Loucy (cell line): Measurements from ENCODE around the gene ASXL1.

Experiments
- H2AFZ ChIP-seq: fragments of 200-600 bp; sonication (generic); 2 replicates; pipeline ENCODE4 v1.6.0; 2016; ENCODE audit warnings: antibody characterized with exemption, mild to moderate bottlenecking, low read length, moderate library complexity
- H3F3A ChIP-seq: fragments of 200-600 bp; 2 replicates; pipeline ENCODE4 v1.6.0; 2016; ENCODE audit warnings: antibody characterized with exemption, low read depth, mild to moderate bottlenecking
- H3K27me3 ChIP-seq: fragments of 200-600 bp; sonication (generic); 2 replicates; pipeline ENCODE4 v1.6.1; 2014; ENCODE audit warnings: low read length, mild to moderate bottlenecking; ENCODE audit not compliant: insufficient read depth, poor library complexity, severe bottlenecking
- H3K36me3 ChIP-seq: fragments of 200-600 bp; sonication (generic); 2 replicates; pipeline ENCODE4 v1.6.1; 2016; ENCODE audit warnings: low read length; ENCODE audit not compliant: insufficient read depth
- H3K4me1 ChIP-seq: fragments of 200-600 bp; sonication (generic); 2 replicates; pipeline ENCODE4 v1.5.1; 2014; ENCODE audit warnings: low read length, mild to moderate bottlenecking; ENCODE audit not compliant: insufficient read depth, poor library complexity, severe bottlenecking
- H3K4me2 ChIP-seq: fragments of 200-600 bp; sonication (generic); 2 replicates; pipeline ENCODE4 v1.6.0; 2014; ENCODE audit warnings: antibody characterized with exemption, low read length, low read depth, mild to moderate bottlenecking; ENCODE audit not compliant: poor library complexity, severe bottlenecking
- H3K4me3 ChIP-seq: fragments of 200-600 bp; sonication (generic); 2 replicates; pipeline ENCODE4 v1.5.1; 2014; ENCODE audit warnings: low read length, mild to moderate bottlenecking, mixed read lengths; ENCODE audit not compliant: poor library complexity, severe bottlenecking
- H3K79me2 ChIP-seq: fragments of 200-600 bp; sonication (generic); 2 replicates; pipeline ENCODE4 v1.6.1; 2014; ENCODE audit warnings: low read length; ENCODE audit not compliant: insufficient read depth
- H3K9ac ChIP-seq: fragments of 200-600 bp; sonication (generic); 2 replicates; pipeline ENCODE4 v1.6.0; 2014; ENCODE audit warnings: mild to moderate bottlenecking, low read depth, low read length, moderate library complexity; ENCODE audit not compliant: poor library complexity, severe bottlenecking
- H3K9me2 ChIP-seq: fragments of 200-600 bp; sonication (generic); replicated peaks from 2 replicates; pipeline ENCODE4 v1.6.1; 2016; ENCODE audit warnings: low read depth, low read length, mixed read lengths
- H3K9me3 ChIP-seq: fragments of 200-600 bp; sonication (generic); 2 replicates; pipeline ENCODE4 v1.6.1; 2014; ENCODE audit warnings: mild to moderate bottlenecking, antibody characterized with exemption, low read length, low read depth; ENCODE audit not compliant: insufficient read depth
- H4K20me1 ChIP-seq: fragments of 200-600 bp; sonication (generic); 2 replicates; pipeline ENCODE4 v1.6.0; 2014; ENCODE audit warnings: antibody characterized with exemption, low read length, mild to moderate bottlenecking; ENCODE audit not compliant: insufficient read depth, poor library complexity, severe bottlenecking
- CTCF ChIP-seq: fragments of 200-600 bp; sonication (generic); conservative IDR thresholded peaks from 2 replicates; pipeline ENCODE4 v1.5.1; 2014; ENCODE audit warnings: mild to moderate bottlenecking, antibody characterized with exemption, low read length
- EZH2phosphoT487 ChIP-seq: fragments of 200-600 bp; IDR thresholded peaks from 2 replicates; pipeline ENCODE4 v1.6.1; 2018; ENCODE audit warnings: antibody characterized with exemption, mild to moderate bottlenecking, moderate library complexity, borderline replicate concordance

Gene ASXL1

GRCh38 chr20:32487381-32487780 is 129.2 kb downstream of the ASXL1 start:
- Histone ChIP-seq H3K9ac (no peak overlapping the region), H3K4me1 (peaks cover 13% of the 10 kb centered on the region), H2AFZ (no peak overlapping the region), H3K4me3 (no peak overlapping the region), H3K79me2 (peaks cover 46% of the 10 kb centered on the region), H4K20me1 (peaks cover 9% of the 10 kb centered on the region), H3K36me3 (peaks cover 32% of the 10 kb centered on the region; the same call in 1 of the 2 replicates), H3K27me3 (no peaks in the 10 kb centered on the region), H3F3A (peaks cover 10% of the 10 kb centered on the region), H3K9me3 (no peaks in the 10 kb centered on the region), H3K4me2 (no peak overlapping the region), H3K9me2 (no peaks in the 10 kb centered on the region)
- TF ChIP-seq CTCF (no peak), EZH2phosphoT487 (no peak)

- Histone ChIP-seq H3F3A (peaks cover 10% of the 10 kb centered on the region), H3K4me3 (no peak overlapping the region), H3K4me2 (no peak overlapping the region), H3K36me3 (peaks cover 41% of the 10 kb centered on the region; the same call in 1 of the 2 replicates), H3K9me3 (no peaks in the 10 kb centered on the region), H3K27me3 (no peaks in the 10 kb centered on the region), H4K20me1 (peaks cover 5% of the 10 kb centered on the region), H3K9ac (no peak overlapping the region), H3K4me1 (peaks cover 13% of the 10 kb centered on the region), H3K9me2 (no peaks in the 10 kb centered on the region), H2AFZ (no peak overlapping the region), H3K79me2 (peaks cover 42% of the 10 kb centered on the region; the same call in 1 of the 2 replicates)
- TF ChIP-seq EZH2phosphoT487 = no peak
- TF ChIP-seq CTCF = no peak
These were observed 130.1 kb downstream of the ASXL1 start for GRCh38 chr20:32488066-32488838.
